Ovary (tissue), 3 donors: Measurements from ENCODE around the gene NT5C2.

ENCODE experiments used
- CTCF ChIP-seq, 3 donors: fragments of 450-650 bp in 2 of 3; fragments of 200-600 bp in 1 of 3; IDR thresholded peaks; one replicate each; pipeline versions ENCODE4 v1.5.1 to v1.8.0; 2016 to 2022; ENCODE audit warnings: antibody characterized with exemption in 3 of 3, mild to moderate bottlenecking in 1 of 3
- POLR2A ChIP-seq: fragments of 450-650 bp; IDR thresholded peaks from one replicate; pipeline ENCODE4 v1.6.1; 2017; ENCODE audit warnings: antibody characterized with exemption, mild to moderate bottlenecking, moderate library complexity
- donor health status: DM: no; HTN: no; CAD: no.

GRCh38 chr10:103041391-103041790 lies 151.7 kb downstream of the NT5C2 start:
- TF ChIP-seq POLR2A: no peak
- no peak for TF ChIP-seq CTCF (IDR thresholded peaks at IDR 0.05)
